GM12865 (cell line): ENCODE data around the gene NHLRC2.

Experiments used
- DNase-seq: peaks from one replicate; pipeline ENCODE4 v3.0.0; 2010; ENCODE audit warnings: low read depth
- H3K4me3 ChIP-seq: 2 replicates; pipeline ENCODE4 v1.5.1; 2011; ENCODE audit warnings: mild to moderate bottlenecking, low read depth, low read length, control low read depth
- TF ChIP-seq, protein P1 (sequence below): IDR thresholded peaks from 2 replicates; pipeline ENCODE4 v1.5.1; 2011; ENCODE audit warnings: low read length, control low read depth, low read depth, inconsistent platforms; ENCODE audit not compliant: insufficient read depth; ENCODE audit errors: missing control alignments

Gene NHLRC2

DNA sequence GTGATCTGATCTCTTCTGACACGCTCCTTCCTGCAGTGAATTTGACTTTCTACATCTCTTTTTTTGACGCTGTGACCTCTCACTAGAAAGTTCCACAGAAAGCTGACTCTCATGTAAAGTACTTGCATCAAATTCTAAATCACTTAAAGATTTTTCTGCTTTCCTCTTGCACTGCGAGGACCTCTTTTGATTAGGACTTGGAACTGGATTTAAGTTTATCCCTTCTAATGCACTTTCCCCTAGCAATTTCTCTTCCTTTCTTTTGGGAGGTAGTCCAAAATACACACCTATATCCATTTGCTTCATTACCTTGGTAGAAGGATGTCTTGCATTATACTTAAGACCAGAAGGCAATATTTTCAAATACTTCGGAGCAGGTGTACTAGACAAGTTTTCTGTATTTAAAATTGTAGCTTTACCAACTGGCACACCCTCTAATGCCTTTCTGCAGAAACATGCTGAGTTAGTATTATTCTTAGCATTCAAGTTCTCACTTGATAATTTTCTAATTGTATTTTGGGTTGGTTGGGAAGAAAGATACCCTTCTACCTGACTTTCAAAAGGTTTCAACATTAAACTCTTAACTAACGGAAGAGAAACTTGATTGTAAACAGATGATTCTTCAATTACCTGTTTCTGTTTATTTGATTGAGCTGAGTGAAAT lies 5.2 kb upstream of the NHLRC2 start:
- DNase-seq = no peak
- TF ChIP-seq, protein P1, sequence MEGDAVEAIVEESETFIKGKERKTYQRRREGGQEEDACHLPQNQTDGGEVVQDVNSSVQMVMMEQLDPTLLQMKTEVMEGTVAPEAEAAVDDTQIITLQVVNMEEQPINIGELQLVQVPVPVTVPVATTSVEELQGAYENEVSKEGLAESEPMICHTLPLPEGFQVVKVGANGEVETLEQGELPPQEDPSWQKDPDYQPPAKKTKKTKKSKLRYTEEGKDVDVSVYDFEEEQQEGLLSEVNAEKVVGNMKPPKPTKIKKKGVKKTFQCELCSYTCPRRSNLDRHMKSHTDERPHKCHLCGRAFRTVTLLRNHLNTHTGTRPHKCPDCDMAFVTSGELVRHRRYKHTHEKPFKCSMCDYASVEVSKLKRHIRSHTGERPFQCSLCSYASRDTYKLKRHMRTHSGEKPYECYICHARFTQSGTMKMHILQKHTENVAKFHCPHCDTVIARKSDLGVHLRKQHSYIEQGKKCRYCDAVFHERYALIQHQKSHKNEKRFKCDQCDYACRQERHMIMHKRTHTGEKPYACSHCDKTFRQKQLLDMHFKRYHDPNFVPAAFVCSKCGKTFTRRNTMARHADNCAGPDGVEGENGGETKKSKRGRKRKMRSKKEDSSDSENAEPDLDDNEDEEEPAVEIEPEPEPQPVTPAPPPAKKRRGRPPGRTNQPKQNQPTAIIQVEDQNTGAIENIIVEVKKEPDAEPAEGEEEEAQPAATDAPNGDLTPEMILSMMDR = no peak
- no peak overlapping the region for H3K4me3 ChIP-seq

DNA sequence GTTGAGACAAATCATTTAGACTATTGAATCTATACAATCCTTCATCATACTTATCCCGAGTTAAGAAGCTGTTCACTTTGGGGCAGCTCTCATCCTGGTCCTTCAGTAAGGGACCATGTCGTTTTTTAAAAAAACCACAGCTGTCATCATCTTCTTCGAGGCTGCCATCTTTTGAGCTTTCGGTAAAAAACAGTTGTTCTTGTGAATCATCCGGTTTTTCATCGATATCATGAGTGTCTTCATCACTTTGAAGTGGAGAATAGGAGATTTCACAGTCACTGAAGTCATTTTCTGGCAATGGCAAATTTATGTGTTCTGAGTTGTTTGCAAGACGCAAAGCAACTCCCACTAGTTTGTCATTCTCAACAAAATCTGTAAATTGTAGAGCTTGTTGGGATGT lies 4.5 kb upstream of the NHLRC2 start:
- TF ChIP-seq, protein P1 = no peak
- no peak overlapping the region for H3K4me3 ChIP-seq
- no peak for DNase-seq

DNA sequence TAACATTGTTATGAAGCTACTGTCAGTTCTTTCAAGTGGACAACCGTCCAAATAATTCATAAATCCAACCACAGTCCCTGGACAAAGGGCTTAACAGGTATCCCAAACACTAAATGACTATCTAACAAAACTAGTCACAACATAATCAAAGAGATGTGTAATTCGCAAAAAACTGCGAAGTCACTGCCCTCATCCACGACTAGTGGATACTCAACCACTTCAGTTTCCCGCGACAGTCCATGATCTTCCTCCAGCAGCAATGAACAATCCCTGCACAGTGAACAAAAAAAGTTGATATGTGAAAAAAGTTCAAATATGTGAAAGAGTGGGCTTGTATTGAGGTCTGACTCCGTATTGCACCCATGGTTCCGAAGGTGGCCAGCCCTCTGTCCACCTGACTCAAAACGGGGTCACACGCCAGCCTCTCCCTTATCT lies 866 bp upstream of the NHLRC2 start:
- H3K4me3 ChIP-seq = peak overlapping the region; percentile 82
- TF ChIP-seq, protein P1 = no peak

DNA sequence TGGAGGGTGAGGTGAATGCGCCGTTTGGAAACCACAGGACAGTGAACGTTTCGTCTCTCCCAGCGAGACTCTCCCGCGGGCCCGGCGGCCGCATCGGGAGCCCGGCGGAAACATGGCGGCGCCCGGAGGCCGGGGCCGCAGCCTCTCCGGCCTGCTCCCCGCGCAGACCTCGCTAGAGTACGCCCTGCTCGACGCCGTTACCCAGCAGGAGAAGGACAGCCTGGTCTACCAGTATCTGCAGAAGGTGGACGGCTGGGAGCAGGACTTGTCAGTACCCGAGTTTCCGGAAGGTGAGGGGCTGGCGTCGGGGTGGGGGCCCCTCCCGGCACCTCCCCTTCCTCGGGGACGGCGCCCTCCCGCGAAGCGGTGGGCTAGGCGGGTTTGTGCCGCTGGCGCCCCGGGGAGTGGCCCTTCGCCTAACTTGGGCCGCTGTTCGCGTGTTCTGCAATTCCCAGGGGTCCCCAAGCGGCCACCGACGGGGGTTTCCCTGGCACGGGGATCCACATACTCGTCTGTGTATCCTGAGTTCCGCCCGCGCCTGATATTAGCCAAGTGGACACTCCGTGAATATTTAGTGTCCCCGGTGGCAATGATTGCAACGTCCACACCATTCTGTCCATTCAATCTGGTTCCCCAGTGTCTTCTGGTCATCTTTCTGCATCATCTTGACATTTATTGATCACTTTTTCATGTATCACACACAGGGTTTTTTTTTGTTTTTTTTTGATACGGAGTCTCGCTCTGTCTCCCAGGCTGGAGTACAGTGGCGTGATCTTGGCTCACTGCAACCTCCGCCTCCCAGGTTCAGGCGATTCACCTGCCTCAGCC lies 514 bp downstream of the NHLRC2 start:
- H3K4me3 ChIP-seq = peak overlapping the region; percentile 82
- DNase-seq = peak; percentile 80
- TF ChIP-seq, protein P1 = no peak

More for the DNA sequence above, 866 bp upstream of the NHLRC2 start:
- DNase-seq = no peak

DNA sequence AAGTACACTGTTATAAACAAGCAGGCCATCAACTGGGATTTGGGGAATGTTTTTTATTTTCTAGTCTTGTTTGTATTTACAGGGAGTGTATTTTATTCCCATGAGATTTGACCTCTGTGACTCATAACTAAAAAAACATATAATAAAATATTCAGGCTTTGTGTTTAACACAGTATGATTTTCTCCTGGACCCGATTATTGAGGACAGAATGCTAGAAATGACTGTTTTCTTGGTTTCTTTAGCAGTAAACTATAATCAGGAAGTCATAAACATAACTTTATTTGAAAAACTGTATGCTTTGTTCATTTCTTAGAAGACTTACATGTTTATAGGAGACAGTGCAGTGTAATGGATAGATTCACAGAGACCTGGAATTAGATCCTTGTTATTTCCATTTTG lies 2.1 kb downstream of the NHLRC2 start:
- TF ChIP-seq, protein P1 = no peak
- DNase-seq = peak; percentile 20
- H3K4me3 ChIP-seq = peak overlapping the region; percentile 82

DNA sequence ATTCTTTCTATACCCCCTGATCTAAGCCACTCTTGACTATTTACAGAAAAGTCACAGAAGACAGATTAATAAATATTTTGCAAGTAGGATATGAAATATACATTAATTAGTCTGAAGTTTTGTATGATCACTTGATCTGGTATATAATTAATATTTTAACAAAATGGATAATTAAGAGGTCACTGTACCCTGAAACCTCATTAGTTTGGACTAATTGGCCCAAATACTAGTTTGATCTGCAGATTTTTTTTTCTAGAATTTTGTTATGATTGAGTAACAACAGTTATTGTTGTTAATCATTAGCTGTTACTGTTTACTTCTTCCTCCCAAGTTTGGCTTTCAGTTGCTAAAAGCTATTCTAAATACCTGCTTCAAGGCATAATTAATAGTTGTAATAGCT lies 2.7 kb downstream of the NHLRC2 start:
- TF ChIP-seq, protein P1 = no peak

More for the DNA sequence above, 2.7 kb downstream of the NHLRC2 start:
- peak overlapping the region; percentile 82 for H3K4me3 ChIP-seq
- DNase-seq = no peak
